NCI-H2107 treated with DMSO at 0.1 percent for 48 hours (cell line): ENCODE data around the gene NAA10.
A peak's percentile ranks its signal among the peaks of the same experiment; 100 is the strongest.

Source experiments
- DNase-seq: peaks from one replicate; lab custom pipeline; 2025; ENCODE audit not compliant: unreplicated experiment; lab: John Stamatoyannopoulos, UW

NAA10 gene

DNA sequence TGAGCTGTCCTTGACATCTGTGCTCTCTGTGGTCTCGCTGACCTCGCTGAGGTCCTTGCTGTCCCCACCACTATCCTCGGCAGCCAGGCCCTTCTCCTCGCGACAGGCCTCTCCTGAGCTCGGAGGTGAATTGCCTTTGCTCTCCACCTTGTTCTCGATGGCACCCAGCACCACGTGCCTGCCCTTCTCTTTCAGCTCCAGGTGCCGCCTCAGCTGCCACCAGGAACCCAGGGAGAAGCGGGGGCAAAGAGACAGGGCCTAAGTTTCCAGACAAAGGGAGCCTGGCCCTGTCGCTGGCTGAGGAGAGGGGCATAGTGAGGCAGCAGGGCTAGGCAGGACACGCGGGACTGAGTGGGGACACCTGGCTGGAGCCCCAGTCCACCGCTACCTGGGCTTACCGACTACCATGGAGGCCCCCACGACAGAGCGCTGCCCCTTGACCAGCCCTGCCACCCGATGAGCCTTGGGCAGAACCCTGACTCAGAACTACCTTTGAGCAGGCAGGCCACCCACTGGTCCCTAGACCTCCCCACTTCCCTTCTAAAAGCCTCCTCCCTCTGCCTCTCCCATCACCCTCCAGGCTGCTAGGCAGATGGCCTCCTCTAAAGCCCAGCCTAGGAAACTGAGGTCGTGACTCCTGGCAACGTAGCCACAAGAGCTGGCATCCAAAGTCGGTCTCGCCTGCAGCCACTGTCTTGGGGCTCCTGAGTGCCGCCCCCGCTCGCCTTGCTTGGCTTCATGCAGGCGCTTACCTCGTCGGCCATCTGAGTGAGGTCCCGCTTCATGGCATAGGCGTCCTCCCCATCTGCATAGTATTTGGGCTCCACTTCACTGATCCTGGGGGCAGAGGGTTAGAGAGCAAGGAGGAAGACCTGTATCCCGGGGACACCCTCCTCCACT lies 4.6 kb downstream of the NAA10 start:
- DNase-seq = no peak

DNA sequence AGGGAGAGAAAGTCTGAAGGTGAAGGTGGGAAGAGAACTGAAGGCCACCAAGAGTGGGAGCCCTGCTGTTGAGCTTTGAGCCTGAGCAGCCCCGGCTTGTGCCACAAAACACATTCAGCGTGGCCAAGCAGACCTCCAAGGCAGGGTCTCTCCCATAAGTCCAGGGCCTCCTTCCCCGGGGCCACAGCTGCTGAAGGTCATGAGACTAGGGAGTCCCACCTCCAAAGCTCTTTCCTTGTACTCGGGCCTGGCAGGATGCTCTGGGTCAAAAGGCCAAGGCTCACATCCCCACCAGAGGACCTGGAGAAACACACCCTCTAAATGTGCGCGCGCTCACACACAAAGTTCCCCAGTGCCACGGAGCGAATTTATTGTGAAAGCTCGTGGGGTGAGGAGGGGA lies 5.3 kb downstream of the NAA10 start:
- DNase-seq = no peak

DNA sequence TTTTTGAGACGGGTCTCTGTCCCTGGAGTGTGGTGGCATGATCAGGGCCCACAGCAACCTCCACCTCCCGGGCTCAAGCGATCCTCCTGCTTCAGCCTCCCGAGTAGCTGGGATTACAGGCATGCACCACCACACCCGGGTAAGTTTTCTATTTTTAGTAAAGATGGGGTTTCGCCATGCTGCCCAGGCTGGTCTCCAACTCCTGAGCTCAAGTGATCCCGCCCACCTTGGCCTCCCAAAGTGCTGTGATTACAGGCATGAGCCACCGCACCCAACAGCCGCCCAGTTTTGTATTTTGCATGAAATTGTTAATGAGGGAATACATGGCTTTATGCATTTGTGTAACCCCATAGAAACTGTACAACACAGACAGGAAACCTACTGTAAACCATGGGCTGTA lies 6.0 kb downstream of the NAA10 start:
- no peak for DNase-seq

DNA sequence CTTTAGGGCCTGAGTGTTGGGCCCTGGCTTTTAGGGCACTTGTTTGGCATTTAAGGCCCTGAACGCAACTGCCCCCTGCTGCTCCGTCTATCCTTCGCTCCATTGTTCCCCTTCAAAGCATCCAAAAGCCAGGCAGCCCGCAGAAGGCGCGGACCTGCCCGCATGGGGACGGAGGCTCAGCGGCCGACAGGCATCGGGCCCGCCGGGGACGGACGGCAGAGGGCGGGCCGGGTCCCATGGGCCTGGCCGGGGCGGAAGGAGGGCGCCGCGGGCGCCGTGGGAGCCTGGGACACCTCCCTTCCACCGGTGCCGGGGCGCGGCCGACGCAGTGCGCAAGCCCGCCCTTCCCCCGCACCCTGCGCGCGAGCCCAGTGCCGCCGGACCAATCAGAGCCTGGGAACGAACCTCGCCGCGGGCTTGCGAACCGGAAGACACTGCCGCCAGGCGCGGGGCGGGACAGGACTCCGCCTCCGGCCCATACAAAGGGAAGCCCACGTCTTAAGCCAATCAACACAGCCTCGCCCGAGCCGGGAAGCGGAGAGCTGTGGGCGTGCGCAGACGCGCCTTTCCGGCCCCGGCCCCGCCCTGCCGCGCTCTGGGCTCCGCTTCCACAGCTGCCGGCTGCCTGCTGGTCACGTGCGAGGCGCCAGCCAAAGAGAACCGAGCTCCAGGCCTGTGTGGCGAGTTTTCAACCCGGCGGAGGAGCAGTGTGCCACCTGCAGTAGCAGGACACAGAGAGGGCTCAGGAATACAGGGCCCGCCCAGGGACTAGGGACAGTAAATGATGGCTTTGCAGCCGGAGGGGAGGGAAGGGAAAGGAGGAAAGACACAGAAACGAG lies 6.7 kb downstream of the NAA10 start:
- peak; percentile 95 for DNase-seq

DNA sequence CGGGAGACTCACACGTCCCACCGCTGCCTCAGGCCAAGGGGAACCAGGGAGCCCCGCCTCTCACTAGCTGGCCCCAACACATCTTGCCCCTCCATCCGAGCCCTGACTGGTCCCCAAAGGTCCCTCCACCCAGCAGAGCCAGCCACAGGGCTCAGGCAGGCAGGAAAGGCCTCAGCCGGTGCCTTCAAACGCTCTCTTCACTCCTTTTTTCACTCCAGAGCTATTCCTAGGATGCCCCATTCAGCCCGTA lies 7.2 kb downstream of the NAA10 start:
- DNase-seq = no peak

DNA sequence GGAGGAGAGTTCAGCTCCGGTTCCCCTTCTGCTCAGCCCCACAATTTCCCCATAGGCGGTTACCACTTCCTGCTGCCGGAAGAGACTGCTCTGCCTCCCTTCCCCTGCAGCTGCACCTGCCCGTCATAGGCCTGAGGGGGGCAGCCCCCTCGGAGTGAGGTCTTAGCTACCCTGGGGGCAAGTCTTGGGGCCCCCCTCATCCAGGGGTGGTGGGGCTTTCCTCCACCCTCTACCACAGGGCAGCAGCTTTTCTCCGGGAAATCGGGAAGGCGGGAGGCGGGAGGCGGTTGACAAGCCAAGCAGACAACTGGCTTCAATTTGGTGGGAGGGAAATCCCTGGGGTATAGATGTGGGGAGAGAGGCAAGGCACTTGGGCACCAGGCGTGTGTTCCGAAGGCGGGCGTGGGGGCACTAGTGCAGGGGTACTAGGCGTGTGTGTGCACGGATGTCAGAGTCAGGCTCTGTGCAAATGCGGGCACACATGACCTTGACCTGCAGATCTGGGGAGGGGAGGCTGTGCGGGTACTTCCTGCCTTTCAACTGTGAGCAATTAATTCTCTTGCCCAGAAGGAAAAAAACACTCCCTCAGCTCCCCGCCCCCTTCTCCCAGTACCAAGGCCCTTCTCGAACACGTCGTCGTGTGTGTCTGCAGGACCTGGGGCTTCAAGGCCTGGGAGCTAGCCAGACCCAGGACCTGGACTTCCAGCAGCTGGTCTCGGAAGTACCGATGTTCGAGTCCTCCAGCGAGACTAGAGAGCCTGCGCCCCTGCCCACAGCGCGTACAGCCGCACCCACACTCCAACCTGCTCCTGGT lies 7.8 kb downstream of the NAA10 start:
- DNase-seq = peak; percentile 87

DNA sequence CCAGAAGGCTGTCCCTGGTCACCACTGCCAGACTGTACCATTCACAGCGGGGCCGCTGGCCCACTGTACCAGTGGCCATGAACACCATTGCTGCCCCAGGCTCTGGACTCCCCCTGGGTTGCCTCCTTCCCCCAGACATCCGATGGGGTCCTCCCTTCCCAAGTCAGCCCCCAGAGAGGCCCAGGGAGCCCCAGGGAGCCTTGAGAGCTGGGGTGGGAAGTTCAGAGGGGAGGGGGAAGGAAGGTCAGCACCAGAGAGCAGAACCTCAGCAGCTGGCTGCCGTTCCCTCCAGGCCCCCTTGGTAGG lies 8.3 kb downstream of the NAA10 start:
- DNase-seq = no peak

DNA sequence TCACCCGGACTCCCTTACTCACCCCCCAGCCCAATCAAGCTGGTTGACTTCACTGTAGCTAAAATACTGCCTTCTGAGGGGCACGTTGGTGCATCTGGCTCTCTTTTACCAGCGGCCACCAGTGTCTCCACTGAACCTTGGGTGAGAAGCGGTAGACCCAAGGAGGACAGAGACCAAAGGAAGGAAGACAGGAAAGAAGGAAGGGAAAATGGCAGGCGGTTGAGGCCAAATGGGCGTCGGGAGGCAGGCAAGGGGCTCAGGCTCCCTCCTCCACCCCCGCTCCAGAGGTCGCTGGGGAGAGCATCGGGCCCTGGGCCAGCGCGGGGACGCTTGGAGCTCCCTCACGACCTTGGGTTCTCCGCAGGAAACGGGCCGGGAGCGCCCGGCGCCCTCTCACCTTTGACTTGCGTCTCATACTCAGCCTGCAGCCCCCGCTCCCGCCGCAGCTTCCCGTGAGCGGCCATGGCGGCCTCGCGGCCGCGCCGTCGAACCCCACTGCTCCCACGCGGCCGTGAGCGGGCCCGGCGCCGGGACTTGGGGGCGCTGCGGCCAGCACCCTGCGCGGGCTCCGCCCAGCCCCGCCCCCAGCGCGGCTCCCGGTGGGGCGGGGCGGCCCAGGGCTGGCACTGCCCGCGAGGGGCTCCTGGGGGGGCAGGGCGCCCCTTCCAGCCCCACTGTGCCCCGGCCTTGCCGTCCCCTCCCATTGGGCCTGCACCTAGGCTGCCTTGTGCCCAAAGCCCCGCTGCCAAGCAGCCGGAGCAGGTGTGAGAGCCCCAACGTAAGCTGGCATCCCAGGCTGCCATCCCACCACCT lies 8.9 kb downstream of the NAA10 start, which contains the start of gene ARHGAP4:
TSS of gene ARHGAP4 (minus strand) at position 526 of the 813 bp plus-strand sequence. CDS start at position 464, 62 bp downstream.
- DNase-seq = no peak

DNA sequence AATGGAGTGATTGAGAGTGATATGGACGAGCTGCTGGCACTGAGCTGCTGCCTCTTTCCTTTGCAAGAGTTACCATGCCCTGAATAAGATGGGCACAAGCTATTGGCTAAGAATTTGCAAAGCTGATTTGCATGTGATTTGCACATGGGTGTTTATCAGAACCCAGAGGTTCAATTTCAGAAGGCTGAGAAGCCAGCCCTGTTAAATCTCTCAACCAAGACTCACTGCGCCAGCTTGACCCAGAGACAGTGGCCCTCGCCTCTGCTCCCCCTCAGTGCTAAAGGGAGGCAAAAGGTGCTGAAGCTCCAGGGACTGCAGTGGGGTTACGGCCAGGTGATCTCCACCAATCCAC lies 9.5 kb downstream of the NAA10 start:
- DNase-seq = no peak

DNA sequence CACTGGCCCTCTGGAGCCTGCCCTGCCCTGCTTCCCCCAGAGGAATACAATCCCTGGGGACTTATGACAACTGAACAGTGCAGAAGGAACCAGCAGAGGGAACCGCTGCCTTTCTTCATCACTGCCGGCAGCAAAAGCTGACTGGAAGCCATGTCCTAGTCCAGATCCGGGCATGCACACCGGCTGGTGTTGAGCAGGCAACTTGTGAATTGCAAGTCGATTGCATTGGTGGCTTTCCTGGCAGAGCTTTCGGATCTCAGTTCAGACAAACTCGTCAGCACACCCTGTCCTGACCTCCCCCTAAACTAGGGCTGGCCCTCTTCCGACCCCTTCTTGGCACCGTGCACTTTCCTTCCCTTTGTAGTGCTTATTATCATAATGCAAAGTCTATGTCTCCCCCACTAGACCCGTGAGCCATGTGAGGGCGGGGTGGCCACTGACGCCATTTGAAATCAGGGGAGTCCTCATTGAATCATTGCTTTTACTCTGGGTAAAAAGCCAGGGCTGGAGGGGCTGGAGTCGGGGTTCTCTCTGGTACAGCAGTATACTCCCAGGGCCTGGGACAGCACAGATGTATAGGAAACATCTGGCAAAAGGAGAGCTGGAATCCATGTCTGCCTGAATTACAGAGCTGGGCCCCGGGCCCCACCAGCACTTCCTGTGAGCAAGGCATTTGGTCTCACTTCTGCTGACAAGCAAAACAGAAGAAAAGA lies 10.5 kb downstream of the NAA10 start:
- DNase-seq = peak; percentile 42

DNA sequence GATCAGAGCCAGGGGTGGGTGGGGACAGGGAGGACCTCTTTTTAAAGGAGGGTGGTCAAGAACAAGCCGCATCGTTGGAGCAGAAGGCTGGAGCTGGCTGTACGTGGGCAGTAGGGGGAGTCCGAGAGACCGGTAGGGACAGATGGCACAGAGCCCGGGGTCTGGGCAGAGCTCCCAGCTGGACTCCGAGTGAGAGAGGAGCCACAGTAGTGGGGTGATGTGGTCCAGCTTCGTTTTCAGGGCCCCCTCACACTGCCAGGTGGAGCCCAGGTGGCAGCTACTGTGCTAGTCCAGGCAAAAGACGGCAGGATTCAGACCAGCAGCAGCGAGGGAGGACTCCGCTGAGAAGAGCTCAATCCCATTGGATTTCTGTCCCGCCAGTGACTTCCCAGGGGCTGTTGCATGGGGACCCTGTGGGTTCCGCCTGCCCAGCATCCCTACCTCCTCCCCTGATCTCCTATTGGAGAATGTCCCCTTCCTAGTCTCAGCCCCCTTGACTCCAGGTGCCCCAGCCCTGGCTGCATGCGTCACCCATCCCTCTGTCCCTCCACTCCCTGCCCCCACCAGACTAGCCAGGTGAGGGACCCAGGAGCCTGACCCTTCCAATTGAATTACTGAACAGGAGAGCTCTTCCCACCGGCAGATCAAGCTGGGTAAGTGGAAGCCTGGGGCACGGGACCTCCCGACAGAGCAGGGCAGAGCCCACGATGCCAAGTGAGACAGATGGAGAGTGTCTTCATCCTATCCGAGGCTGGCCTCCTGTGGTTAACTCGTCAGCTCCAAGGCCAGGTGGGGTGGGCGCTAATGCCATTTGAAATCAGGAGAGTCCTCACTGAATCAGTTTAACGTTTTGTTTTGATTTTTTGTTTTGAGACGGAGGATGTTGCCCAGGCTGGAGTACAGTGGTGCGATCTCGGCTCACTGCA lies 11.6 kb downstream of the NAA10 start:
- peak; percentile 23 for DNase-seq

DNA sequence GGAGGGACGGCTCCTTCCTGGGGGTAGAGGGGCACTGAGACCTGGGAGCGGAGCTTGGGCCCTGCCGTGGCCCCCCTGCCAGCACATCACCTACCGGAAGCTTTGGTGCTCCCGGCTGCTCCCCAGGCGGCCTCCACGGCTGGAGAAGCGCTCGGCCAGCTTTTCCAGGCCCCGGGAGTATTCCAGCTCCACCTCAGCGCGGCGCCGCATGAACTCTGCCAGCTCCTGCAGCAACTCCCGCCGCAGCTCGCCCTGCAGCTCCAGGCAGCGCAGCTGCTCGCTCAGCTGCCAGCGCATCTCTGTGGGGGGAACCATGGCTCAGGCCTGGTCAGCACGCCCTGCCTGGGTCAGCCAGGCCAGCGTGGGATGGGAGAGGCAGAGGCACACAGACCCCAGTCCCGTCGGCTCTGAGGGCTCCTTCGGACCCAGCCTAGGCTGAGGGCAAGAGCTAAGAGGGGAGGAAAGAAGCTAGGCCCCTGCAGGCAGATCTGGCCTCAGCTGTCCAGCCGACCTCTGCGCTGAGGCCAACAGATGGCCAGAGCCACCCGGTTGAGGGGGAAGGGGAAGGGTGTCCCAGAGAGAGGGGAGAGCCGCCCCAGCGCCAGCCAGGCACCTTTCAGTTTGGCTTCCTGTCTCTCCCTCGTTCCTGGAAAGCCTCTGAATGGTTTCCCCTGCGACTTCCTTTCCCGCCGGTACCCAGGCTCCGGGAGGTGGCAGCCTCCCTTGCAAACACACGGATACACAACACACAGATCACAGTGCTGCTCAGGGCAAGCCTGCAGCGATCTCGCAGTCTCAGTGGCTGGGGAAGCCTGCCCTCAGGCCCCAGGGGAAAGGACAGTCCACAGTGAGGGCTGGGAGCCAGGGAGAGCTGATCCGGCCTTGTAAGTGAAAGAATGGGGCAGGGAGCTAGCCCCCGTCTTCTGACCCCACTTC lies 13.1 kb downstream of the NAA10 start:
- DNase-seq = peak; percentile 23

DNA sequence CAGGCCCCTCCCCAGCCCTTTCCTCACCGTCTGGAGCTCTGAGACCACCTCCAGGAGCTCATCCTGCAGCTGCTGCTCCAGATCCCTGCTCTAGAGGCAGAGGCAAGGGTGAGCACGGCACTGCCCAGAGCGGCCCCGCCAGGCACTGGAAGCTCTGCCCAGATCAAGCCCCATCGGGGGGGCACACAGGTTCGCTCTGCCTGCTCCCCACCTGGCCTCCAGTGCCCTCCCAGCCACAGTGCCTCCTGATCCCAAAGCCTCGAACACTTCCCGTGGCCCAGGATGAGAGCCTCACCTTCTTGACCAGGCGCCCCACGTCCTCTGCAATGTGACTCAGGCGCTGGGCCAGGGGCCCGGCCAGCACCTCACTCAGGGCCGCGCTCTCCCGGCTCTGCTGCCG lies 13.8 kb downstream of the NAA10 start:
- DNase-seq = no peak

DNA sequence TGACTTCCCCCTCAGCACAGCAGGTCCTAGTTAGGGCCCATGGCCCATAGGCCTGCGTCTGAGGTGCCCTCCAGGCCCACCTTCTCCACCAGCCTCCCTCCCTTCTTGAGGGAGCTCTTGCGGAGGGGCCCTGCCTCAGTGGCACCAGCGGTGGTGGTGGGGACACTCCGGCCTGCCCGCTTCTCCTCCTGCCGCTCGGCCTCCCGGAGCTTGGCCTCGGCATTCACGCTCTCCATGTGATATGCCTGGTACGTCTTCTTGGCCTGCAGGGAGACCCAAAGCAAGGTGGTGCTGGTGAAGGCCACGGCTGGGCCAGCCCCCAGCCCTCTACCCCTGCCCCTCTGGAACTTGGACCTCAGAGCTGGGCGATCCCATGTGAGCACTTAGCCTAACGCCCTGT lies 14.3 kb downstream of the NAA10 start:
- no peak for DNase-seq

DNA sequence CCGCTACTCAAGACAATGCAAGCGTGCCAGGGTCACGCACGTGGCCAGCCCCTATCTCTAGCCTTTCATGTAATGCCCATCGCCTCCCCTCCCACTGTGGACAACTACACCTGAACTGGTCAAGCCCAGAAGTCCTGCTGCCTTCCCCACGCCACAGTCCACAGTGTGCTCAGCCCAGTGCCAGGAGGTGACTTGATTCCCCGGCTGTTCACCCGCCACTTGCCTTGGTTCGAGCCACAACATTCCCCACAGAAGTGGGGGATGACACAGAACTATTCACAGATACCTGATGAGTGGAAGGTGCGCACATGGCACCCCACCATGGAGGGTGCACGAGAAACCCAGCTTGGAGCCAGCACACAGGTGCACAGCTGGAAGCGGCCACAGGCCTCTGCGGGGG lies 15.6 kb downstream of the NAA10 start:
- DNase-seq = no peak

DNA sequence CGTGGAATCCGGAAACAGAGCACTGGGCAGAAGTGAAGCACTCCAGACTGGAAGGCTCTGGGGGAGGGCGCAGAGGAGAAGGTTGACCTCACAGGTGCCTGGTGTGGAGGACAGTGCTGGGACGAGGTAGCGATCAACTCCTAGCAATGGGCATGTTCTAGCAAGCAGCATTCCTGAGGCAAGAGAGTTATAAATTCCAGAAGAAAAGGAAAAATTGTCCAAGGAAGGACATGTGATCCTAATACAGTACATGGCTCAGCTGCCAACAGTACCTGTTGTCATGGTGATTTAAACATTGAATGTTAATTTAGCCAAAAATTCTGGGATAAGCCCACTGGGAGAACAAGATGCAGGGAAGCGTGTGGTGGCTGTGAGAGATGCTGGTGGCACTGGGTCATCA lies 17.0 kb downstream of the NAA10 start:
- no peak for DNase-seq

DNA sequence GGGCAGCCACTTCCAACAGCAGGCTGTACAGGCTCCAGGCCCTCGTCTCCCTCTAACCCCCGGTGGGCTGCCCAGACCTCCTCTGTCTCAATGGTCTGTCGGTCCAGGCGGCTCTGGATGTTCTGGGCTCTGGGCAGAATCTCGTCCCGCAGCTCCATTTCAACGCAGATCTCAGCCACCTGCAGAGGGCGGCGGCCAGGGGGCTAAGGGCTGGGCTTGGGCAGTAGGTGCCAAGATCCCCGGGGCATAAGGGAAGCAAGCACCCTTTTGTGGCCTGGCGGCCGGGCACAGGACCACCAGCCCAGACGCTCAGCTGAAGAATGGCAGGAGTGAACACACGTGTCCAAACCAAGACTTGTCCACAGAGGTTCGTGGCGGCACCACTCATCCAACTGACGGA lies 21.1 kb downstream of the NAA10 start:
- DNase-seq = no peak

DNA sequence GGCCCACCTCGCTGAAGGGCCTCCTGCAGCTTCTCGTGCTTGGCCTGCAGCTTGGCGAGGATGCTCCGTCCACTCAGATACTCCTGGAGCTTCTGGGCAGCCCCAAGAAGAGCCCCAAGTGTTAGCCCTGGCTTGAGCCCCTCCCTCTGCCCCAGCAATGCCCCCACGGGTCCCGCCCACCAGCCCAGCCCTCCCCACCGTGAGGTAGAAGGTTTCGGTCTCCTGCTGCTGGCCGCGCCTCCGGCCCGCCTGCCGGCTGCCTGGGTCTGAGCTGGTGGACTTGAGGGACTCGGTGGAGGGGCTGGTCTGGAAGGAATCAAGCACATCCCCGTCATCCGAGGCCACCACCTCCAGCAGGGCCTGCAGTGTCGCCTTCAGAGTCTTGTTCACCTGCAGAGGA lies 21.6 kb downstream of the NAA10 start:
- no peak for DNase-seq
